ENCODE measurements around the gene PDXK. TPM values are rescaled to one million over a fixed set of nuclear protein-coding genes. Genes with fewer than 3 reads are reported as not detected.
A peak's percentile ranks its signal among the peaks of the same experiment; 100 is the strongest.

The PDXK gene
- total RNA-seq, 3 donors from 2014 or later = 51.5 to 79.2 (median 65.6) TPM

GRCh38 chr21:43811262-43812105, 92.6 kb downstream of the PDXK start:
- TF ChIP-seq POLR2A (IDR thresholded peaks at IDR 0.05) = no peak
- no peak for TF ChIP-seq CTCF (IDR thresholded peaks at IDR 0.05)
- TF ChIP-seq POLR2AphosphoS5 (IDR thresholded peaks at IDR 0.05) = no peak
- Histone ChIP-seq H3K4me1 (peaks cover 0 to 13% of the 10 kb centered on the region in 2 donors), H3K9me3 (no peaks in the 10 kb centered on the region), H3K27ac (peak overlapping the region; percentile 38 to 63), H3K27me3 (no peaks in the 10 kb centered on the region), H3K36me3 (no peaks in the 10 kb centered on the region), H3K4me3 (peak overlapping the region; percentile 19 to 63 (median 39))
- no peak for DNase-seq (ENCODE audit: low spot score in 2 of 2)
- intact Hi-C loops (cut with DNase I; ENCODE audit: low total_unique reads) = loop anchor here (10.0 kb wide), 1 partner anchor 153 kb away; no protein-coding TSS in a partner anchor

Other genes starting within 250 kb of the PDXK start
- gene HSF2BP, start 59.6 kb upstream of the PDXK start, total RNA-seq = 1 to 10 TPM in 2 of 3 donors, under 1 TPM in 1; 0.32 to 1.8 (median 1.3) TPM
- 10 to 100 TPM; 17.1 to 22.6 (median 22.1) TPM for gene RRP1B, start 59.6 kb upstream of the PDXK start, total RNA-seq
- gene CSTB, start 57.2 kb downstream of the PDXK start, total RNA-seq = 10 to 100 TPM; 12.1 to 16.8 (median 16.8) TPM
- 10 to 100 TPM; 15.4 to 22.9 (median 16.5) TPM for gene RRP1, start 70.4 kb downstream of the PDXK start, total RNA-seq
- 10 to 100 TPM; 27.2 to 35.8 (median 28.2) TPM for gene AGPAT3, start 146.1 kb downstream of the PDXK start, total RNA-seq

Data from breast epithelium (tissue), 4 donors.